NT2/D1 (cell line): Measurements from ENCODE around the gene MYLK2.

ENCODE experiments used
- SUZ12 ChIP-seq: IDR thresholded peaks from 2 replicates; pipeline ENCODE4 v1.6.1; 2011; ENCODE audit not compliant: insufficient read length, insufficient read depth; ENCODE audit errors: extremely low read depth
- YY1 ChIP-seq: IDR thresholded peaks from 2 replicates; pipeline ENCODE4 v1.6.1; 2011; ENCODE audit not compliant: insufficient read length, insufficient read depth
- ZNF274 ChIP-seq: IDR thresholded peaks from 2 replicates; pipeline ENCODE4 v1.6.1; 2011; ENCODE audit warnings: mild to moderate bottlenecking, low read depth, low read length

GRCh38 chr20:31844737-31845299 is 25.7 kb downstream of the MYLK2 start:
- TF ChIP-seq ZNF274: no peak
- no peak for TF ChIP-seq YY1
- TF ChIP-seq SUZ12: no peak
